Measurements from ENCODE around the gene ZNF740.
A peak's percentile ranks its signal among the peaks of the same experiment; 100 is the strongest.

Gene ZNF740

DNA sequence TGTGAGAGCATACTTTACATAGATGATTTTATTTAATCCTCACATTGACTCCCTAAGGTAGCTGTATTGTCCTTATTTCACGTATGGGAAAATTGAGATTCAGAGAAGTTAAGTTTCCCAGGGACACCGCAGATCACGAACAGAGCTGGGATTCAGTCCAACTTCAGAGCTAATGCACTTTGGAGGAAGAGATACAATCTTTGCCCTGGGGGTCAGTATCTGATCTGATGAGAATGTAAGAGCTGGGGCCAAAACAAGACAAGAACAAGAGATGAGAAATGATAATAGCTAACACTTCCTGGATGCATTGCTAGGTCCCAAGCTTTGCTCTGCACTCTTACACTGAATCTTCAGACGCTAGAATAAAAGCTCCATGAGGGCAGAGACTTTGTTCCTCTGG lies 6.2 kb downstream of the ZNF740 start:
- in situ Hi-C loops (cut with MboI; ENCODE audit: low sequenced_read_pairs, unreplicated experiment), result no loop called here
- DNase-seq (ENCODE audit: low spot score), result no peak
- TF ChIP-seq, protein P1, sequence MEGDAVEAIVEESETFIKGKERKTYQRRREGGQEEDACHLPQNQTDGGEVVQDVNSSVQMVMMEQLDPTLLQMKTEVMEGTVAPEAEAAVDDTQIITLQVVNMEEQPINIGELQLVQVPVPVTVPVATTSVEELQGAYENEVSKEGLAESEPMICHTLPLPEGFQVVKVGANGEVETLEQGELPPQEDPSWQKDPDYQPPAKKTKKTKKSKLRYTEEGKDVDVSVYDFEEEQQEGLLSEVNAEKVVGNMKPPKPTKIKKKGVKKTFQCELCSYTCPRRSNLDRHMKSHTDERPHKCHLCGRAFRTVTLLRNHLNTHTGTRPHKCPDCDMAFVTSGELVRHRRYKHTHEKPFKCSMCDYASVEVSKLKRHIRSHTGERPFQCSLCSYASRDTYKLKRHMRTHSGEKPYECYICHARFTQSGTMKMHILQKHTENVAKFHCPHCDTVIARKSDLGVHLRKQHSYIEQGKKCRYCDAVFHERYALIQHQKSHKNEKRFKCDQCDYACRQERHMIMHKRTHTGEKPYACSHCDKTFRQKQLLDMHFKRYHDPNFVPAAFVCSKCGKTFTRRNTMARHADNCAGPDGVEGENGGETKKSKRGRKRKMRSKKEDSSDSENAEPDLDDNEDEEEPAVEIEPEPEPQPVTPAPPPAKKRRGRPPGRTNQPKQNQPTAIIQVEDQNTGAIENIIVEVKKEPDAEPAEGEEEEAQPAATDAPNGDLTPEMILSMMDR (IDR thresholded peaks at IDR 0.05; ENCODE audit: borderline replicate concordance, control extremely low read depth, extremely low read depth, insufficient read depth, missing control alignments), result no peak

DNA sequence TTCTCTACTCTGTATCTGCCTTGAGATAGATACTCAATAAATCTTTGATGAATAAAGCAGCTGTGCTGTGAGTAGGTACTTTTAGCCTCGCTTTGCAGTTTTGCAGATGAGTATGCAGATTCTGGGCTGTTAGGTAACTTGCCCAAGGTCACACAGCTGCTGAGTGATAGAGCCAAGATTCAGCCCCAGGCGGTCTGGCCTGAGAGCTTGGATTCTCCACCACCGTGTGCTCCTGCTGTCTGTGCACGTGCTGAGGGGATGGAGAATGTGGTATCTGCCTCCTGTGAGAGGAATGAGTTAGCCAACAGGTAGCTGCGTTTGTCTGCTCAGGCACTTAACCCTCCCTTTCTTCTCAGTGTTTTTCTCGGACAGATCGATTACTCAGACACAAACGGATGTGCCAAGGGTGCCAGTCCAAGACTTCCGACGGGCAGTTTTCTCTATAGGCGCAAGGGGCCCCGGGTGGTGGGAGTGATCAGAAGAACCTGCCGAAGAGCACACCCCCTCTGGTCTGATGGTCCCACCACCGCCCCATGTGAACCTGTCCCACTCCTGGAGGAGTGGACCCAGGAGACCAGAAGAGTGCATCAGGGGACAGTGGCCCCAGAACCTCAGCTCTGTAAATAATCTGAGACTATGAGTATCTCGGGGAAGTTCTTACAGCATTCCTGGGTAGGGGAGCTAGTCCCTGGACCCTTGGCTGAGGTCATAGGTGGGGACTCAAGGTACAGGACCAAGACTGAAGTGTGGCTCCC lies 6.8 kb downstream of the ZNF740 start:
- in situ Hi-C loops (cut with MboI; ENCODE audit: low sequenced_read_pairs, unreplicated experiment), result no loop called here
- TF ChIP-seq, protein P1 (IDR thresholded peaks at IDR 0.05; ENCODE audit: borderline replicate concordance, control extremely low read depth, extremely low read depth, insufficient read depth, missing control alignments), result no peak

DNA sequence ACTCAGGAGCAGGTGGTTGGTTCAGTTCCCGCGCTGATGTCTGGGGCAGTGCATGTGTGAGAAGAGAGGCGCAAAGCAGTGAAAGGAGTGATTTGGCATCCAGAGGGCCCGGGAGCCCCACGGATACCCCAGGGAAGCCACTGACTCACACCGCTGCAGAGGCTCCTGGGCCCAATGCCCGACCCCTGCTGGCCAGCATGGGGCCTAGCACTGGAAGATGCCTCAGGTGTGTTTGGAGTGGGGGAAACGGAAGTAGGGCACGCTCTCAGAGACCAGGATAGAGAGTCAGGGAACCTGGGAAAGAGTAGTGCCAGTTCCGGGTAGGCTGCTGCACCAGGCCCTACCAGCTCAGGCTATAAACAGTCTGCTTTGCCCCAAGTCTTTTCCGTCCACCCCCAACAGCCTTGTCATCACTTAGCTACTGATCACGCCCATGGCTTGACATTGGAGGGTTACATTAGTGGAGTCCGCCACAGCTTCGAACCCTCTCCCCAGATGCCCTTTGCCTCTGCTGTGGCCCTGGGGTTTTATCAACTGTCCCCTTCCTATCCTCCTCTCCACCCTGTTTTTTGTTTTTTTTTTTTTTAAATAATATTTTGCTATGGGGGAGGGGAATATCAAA lies 9.7 kb downstream of the ZNF740 start:
- peak; percentile 68 for DNase-seq (ENCODE audit: low spot score)
- in situ Hi-C loops (cut with MboI; ENCODE audit: low sequenced_read_pairs, unreplicated experiment), result no loop called here
- TF ChIP-seq, protein P1 (IDR thresholded peaks at IDR 0.05; ENCODE audit: borderline replicate concordance, control extremely low read depth, extremely low read depth, insufficient read depth, missing control alignments), result peak; percentile 61

More for the DNA sequence above, 6.8 kb downstream of the ZNF740 start:
- DNase-seq (ENCODE audit: low spot score), result no peak

DNA sequence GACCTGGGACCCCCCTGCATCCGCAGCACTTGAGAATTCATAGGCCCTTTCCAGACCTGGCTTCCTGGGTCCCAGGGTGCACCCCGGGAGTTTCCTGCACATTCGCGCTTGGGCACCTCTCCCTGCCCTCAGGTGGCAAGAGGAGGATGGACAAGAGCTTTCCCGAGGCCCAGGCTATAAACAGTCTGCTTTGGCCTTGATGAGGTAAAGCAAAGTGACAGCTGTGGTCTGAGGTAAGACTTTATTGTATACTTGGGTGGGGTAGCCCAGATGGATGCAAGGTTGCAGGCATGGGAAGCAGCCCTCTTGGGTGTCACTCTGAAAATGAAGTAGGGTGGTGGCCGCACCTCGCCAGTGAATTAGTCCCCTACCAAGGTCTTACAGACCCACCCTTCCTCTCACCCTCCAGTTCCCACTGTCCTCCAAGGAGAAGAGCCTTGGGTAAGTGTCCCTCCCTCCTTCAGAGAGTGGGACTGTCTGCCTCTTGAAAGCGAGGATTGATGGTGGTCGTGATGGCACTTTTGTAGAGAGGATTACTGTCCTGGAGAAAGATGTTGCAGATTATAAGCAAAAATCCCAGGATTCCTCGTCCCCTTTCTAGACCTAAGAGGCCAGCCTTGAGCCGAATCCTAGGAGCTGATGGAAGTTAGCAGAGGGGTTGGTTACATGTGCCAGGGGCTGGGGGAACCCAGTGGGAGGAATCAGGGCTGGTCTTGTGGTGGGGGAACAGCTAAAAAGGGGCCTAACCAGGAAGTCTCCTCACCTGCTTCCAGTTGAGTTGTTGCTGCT lies 10.8 kb downstream of the ZNF740 start:
- DNase-seq (ENCODE audit: low spot score), result no peak
- in situ Hi-C loops (cut with MboI; ENCODE audit: low sequenced_read_pairs, unreplicated experiment), result no loop called here
- TF ChIP-seq, protein P1 (IDR thresholded peaks at IDR 0.05; ENCODE audit: borderline replicate concordance, control extremely low read depth, extremely low read depth, insufficient read depth, missing control alignments), result no peak

DNA sequence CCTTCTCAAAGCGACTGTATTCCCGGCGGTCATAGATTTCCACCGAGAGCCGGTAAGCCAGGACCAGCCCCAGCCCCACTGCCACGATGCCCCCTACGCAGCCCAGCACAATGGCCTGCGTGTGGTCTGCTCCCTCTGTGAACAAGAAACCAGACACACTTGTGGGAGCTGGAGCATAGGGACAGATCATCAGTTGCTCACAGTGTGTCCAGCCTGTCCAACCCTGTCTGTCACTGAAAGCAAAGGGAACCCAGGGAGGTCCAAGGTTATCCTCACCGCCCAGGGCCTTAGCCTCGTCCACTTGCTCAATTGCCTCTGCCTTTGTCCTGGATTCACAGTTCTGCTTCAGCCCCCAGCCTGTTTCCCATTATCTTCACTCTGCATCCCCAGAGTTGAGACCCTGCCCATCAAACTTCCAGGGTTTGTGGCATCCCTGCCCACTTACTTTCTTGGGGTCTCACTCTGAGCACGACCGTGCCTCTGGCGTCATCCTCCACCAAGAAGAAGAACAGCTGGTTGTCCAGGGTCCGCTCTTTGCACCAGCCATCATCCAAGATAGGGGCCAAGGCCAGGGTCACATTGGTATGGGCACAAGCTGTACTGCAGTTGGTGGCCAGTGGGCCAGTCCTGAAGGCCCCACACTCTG lies 11.5 kb downstream of the ZNF740 start:
- in situ Hi-C loops (cut with MboI; ENCODE audit: low sequenced_read_pairs, unreplicated experiment), result no loop called here
- no peak for DNase-seq (ENCODE audit: low spot score)
- TF ChIP-seq, protein P1 (IDR thresholded peaks at IDR 0.05; ENCODE audit: borderline replicate concordance, control extremely low read depth, extremely low read depth, insufficient read depth, missing control alignments), result no peak

DNA sequence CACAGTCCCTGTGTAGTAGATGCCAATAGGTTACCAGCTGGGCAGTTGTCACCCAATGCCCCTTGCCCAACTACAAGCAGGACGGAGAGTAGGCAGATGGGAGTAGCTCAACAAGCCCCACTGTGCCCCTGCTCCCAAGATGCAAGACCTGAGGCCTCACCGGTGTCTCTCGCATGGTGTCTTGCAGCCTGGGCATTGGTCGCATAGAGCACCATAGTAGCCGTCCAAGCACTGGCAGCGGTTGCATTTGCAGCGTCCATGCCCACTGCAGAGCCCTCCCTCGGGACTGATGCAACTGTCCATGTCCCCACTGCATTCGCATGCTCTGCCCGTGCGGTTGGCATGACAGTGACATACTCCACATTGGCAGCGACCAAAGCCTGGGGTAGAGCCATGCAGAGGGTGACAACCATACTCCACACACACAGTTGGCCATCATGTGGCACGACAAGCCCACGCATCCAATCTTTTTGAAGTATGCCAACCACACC lies 12.1 kb downstream of the ZNF740 start:
- TF ChIP-seq, protein P1 (IDR thresholded peaks at IDR 0.05; ENCODE audit: borderline replicate concordance, control extremely low read depth, extremely low read depth, insufficient read depth, missing control alignments), result no peak
- no peak for DNase-seq (ENCODE audit: low spot score)
- in situ Hi-C loops (cut with MboI; ENCODE audit: low sequenced_read_pairs, unreplicated experiment), result no loop called here

Data from GM13976 (cell line).